DOHH2 (cell line): ENCODE data around the gene GTSE1.

Source experiments
- CTCF ChIP-seq: fragments of 200-600 bp; sonication (generic); IDR thresholded peaks from one replicate; pipeline ENCODE4 v1.5.1; 2014; ENCODE audit warnings: antibody characterized with exemption, mild to moderate bottlenecking, low read depth, low read length; ENCODE audit not compliant: poor library complexity, severe bottlenecking
- EZH2phosphoT487 ChIP-seq: fragments of 200-600 bp; sonication (generic); IDR thresholded peaks from 2 replicates; pipeline ENCODE4 v1.6.1; 2017; ENCODE audit warnings: borderline replicate concordance, mild to moderate bottlenecking, antibody characterized with exemption, low read length, moderate library complexity, mixed read lengths

- TF ChIP-seq CTCF (no peak), EZH2phosphoT487 (no peak)
Observed at GRCh38 chr22:46354176-46354992, 57.7 kb downstream of the GTSE1 start.
